ENCODE results near the gene HMX2.
"Not testable (repeated sequence)": the region's sequence is repeated elsewhere in the genome, so short reads cannot be mapped to it uniquely, and the experiment has no call there.

The HMX2 gene

DNA sequence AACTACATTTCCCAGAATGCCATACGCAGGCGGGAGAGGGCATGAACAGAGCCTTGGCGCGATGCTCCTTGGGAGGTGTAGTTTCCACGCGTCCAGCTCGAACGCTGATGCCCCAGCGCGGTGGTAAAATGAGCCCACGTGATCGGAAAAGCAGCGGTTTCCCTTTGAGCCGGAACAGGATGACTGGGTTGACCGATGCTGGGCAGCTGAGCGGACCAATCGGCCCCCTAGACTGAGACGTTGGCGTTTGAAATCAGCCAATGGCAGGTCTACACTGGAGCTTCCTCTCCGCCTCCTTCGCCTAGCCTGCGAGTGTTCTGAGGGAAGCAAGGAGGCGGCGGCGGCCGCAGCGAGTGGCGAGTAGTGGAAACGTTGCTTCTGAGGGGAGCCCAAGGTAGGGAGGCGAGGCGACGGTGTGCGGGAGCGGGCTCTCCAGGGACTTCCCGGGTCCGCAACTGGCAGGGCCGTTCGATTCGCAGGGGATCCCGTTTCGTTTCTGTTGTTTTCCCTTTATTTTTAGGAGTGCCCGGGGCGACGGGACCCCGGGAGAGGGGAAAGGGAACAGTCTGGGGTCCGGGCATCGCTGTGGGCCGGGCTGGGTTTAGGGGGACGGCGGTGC is 6.3 kb downstream of the HMX2 start, which contains the start of gene BUB3:
Gene BUB3 (plus strand): TSS at position 311 of the 619 bp plus-strand sequence. CDS start 516 bp downstream, outside the sequence.
- H3K4me3 Mint-ChIP-seq, result peak within 1 kb of the TSS; percentile 94
- H3K27ac Mint-ChIP-seq, result peak within 1 kb of the TSS; percentile 98
- H3K36me3 Mint-ChIP-seq (ENCODE audit: low read depth), result peaks cover 41% of the 10 kb centered on the region
- peaks cover 22% of the 10 kb centered on the region for H3K27me3 Mint-ChIP-seq
- H3K4me1 Mint-ChIP-seq (ENCODE audit: low read depth), result peaks cover 72% of the 10 kb centered on the region
- H3K9me3 Mint-ChIP-seq, result no peaks in the 10 kb centered on the region

- Mint-ChIP-seq H3K36me3 (ENCODE audit: low read depth) (peaks cover 48% of the 10 kb centered on the region), H3K4me3 (peak overlapping the region; percentile 94), H3K27ac (peak overlapping the region; percentile 98), H3K4me1 (ENCODE audit: low read depth) (peaks cover 77% of the 10 kb centered on the region), H3K27me3 (peaks cover 19% of the 10 kb centered on the region), H3K9me3 (no peaks in the 10 kb centered on the region)
These were observed 7.0 kb downstream of the HMX2 start for GRCh38 chr10:123154711-123155505.

- Mint-ChIP-seq H3K4me3 (peak overlapping the region; percentile 94), H3K4me1 (ENCODE audit: low read depth) (peaks cover 77% of the 10 kb centered on the region), H3K9me3 (no peaks in the 10 kb centered on the region), H3K36me3 (ENCODE audit: low read depth) (peaks cover 60% of the 10 kb centered on the region), H3K27ac (peak overlapping the region; percentile 11), H3K27me3 (peaks cover 9% of the 10 kb centered on the region)
These were observed 8.1 kb downstream of the HMX2 start for GRCh38 chr10:123156078-123156477.

GRCh38 chr10:123157210-123157609 is 9.3 kb downstream of the HMX2 start:
- Mint-ChIP-seq H3K4me1 (ENCODE audit: low read depth) (peaks cover 76% of the 10 kb centered on the region), H3K27me3 (peaks cover 8% of the 10 kb centered on the region), H3K9me3 (no peaks in the 10 kb centered on the region), H3K36me3 (ENCODE audit: low read depth) (peaks cover 70% of the 10 kb centered on the region), H3K27ac (no peak overlapping the region), H3K4me3 (peak overlapping the region; percentile 94)

- peak overlapping the region; percentile 94 for H3K4me3 Mint-ChIP-seq
- peaks cover 85% of the 10 kb centered on the region for H3K36me3 Mint-ChIP-seq (ENCODE audit: low read depth)
- H3K27me3 Mint-ChIP-seq, result no peaks in the 10 kb centered on the region
- H3K9me3 Mint-ChIP-seq, result no peaks in the 10 kb centered on the region
- H3K4me1 Mint-ChIP-seq (ENCODE audit: low read depth), result peaks cover 71% of the 10 kb centered on the region
- H3K27ac Mint-ChIP-seq, result peak overlapping the region; percentile 9
These were observed 10.7 kb downstream of the HMX2 start for GRCh38 chr10:123158682-123159081.

DNA sequence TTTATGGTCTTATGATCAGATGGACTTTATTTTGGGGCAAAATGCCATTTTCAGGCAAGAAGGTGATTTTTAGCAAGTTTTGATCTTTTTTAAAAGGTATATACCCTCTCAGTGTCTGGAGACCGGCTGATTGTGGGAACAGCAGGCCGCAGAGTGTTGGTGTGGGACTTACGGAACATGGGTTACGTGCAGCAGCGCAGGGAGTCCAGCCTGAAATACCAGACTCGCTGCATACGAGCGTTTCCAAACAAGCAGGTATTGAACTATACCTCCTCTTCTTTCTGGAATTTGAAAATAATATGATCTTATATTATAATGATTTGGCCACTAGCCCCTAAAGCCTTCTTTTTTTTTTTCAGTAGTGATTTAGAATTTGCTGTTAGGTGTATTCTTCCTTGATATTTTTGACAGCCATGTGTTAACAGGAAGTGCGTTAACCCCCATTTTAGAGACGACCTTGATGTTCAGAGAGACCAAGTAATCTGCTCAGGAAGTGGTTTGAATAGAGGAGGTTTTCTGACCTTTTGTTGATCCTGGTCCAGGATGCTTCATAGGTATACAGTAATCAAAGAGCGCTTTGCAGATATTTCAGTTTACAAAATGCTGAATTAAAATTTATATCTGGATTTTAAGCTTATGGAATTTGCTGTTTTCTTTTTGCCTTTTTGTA is 12.5 kb downstream of the HMX2 start:
- Mint-ChIP-seq H3K9me3 (no peaks in the 10 kb centered on the region), H3K27ac (peak overlapping the region; percentile 83), H3K36me3 (ENCODE audit: low read depth) (peaks cover 97% of the 10 kb centered on the region), H3K27me3 (no peaks in the 10 kb centered on the region), H3K4me1 (ENCODE audit: low read depth) (peaks cover 62% of the 10 kb centered on the region), H3K4me3 (peak overlapping the region; percentile 76)

- H3K27me3 Mint-ChIP-seq, result no peaks in the 10 kb centered on the region
- H3K4me1 Mint-ChIP-seq (ENCODE audit: low read depth), result peaks cover 31% of the 10 kb centered on the region
- H3K9me3 Mint-ChIP-seq, result no peaks in the 10 kb centered on the region
- H3K36me3 Mint-ChIP-seq (ENCODE audit: low read depth), result peaks cover 94% of the 10 kb centered on the region
- H3K27ac Mint-ChIP-seq, result no peak overlapping the region
- H3K4me3 Mint-ChIP-seq, result no peak overlapping the region
These were observed 16.4 kb downstream of the HMX2 start for GRCh38 chr10:123164319-123164718.

DNA sequence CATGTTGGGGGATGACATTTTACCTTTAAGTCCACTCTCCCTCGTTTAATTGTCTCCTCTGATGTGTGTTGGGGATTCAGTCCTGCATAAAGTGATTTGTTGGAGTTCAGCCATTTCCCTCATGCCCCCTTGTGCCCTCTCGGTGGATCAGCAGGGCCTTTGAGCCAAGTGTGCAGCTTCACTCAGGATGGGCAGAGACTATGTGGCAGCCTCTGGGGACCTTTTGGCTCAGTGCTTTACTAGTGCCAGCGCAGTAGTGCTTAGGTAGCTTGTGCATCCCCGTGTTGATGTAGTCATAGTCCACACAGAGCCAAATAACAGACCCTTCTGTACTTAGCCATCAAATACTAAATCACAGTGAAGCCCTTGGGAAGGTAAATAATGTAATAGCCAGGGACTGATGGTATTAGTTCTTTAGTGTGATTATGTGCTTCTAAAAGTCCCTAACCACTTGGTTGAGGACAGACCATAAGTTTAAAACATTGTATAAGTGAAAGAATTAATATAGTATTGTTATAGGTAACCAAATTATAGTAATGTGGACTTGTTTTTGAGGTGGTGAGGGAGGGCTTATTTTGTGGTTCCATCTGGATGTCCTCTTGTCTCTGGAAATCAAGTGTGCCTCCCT is 17.6 kb downstream of the HMX2 start:
- H3K36me3 Mint-ChIP-seq (ENCODE audit: low read depth), result peaks cover 94% of the 10 kb centered on the region
- no peaks in the 10 kb centered on the region for H3K27me3 Mint-ChIP-seq
- no peak overlapping the region for H3K27ac Mint-ChIP-seq
- no peaks in the 10 kb centered on the region for H3K9me3 Mint-ChIP-seq
- H3K4me1 Mint-ChIP-seq (ENCODE audit: low read depth), result peaks cover 18% of the 10 kb centered on the region
- no peak overlapping the region for H3K4me3 Mint-ChIP-seq

DNA sequence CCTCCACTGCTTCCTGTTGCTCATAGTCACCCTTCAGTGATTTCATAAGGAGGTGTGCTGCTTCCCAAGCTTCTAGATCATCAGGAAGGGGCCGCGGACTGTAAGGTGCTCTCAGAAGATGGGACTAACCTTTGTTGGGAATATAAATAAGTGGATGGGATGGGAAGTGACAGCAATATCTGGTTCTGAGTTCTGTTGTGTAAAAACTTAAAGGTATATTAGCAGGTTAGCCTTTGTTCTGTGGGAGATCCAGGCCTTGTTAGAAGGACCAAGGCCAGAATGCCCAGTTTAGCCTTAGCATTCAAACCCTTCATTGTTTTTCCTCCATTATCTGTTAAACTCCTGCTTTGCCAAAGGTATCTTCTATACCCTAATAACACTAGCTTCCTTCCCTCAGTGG is 18.7 kb downstream of the HMX2 start:
- Mint-ChIP-seq H3K4me1 (ENCODE audit: low read depth) (peaks cover 9% of the 10 kb centered on the region), H3K27ac (no peak overlapping the region), H3K36me3 (ENCODE audit: low read depth) (peaks cover 92% of the 10 kb centered on the region), H3K27me3 (no peaks in the 10 kb centered on the region), H3K4me3 (no peak overlapping the region), H3K9me3 (no peaks in the 10 kb centered on the region)

GRCh38 chr10:123170961-123171360 is 23.0 kb downstream of the HMX2 start:
- H3K9me3 Mint-ChIP-seq, result no peaks in the 10 kb centered on the region
- H3K27ac Mint-ChIP-seq, result no peak overlapping the region
- peaks cover 83% of the 10 kb centered on the region for H3K36me3 Mint-ChIP-seq (ENCODE audit: low read depth)
- H3K4me1 Mint-ChIP-seq (ENCODE audit: low read depth), result peaks cover 3% of the 10 kb centered on the region
- H3K27me3 Mint-ChIP-seq, result no peaks in the 10 kb centered on the region
- no peak overlapping the region for H3K4me3 Mint-ChIP-seq

GRCh38 chr10:123171616-123172015 is 23.7 kb downstream of the HMX2 start:
- not testable (repeated sequence) for H3K4me3 Mint-ChIP-seq; H3K4me1 Mint-ChIP-seq (ENCODE audit: low read depth); H3K27ac Mint-ChIP-seq; H3K27me3 Mint-ChIP-seq; H3K9me3 Mint-ChIP-seq
- peaks cover 84% of the 10 kb centered on the region for H3K36me3 Mint-ChIP-seq (ENCODE audit: low read depth)

GRCh38 chr10:123175389-123176387 is 27.8 kb downstream of the HMX2 start:
- no peak overlapping the region for H3K4me3 Mint-ChIP-seq
- no peaks in the 10 kb centered on the region for H3K4me1 Mint-ChIP-seq (ENCODE audit: low read depth)
- peaks cover 75% of the 10 kb centered on the region for H3K36me3 Mint-ChIP-seq (ENCODE audit: low read depth)
- no peak overlapping the region for H3K27ac Mint-ChIP-seq
- peaks cover 3% of the 10 kb centered on the region for H3K9me3 Mint-ChIP-seq
- no peaks in the 10 kb centered on the region for H3K27me3 Mint-ChIP-seq

- not testable (repeated sequence) for H3K9me3 Mint-ChIP-seq; H3K27ac Mint-ChIP-seq; H3K27me3 Mint-ChIP-seq; H3K4me3 Mint-ChIP-seq; H3K4me1 Mint-ChIP-seq (ENCODE audit: low read depth)
- H3K36me3 Mint-ChIP-seq (ENCODE audit: low read depth), result peaks cover 63% of the 10 kb centered on the region
These were observed 30.5 kb downstream of the HMX2 start for GRCh38 chr10:123178390-123178789.

Measured in stimulated activated naive CD8-positive, alpha-beta T cell treated with anti-CD3 and anti-CD28 coated beads, Interleukin-15, Interleukin-2, amounts not matched to agents 100 ng/mL and 50 ng/mL, for 24 hours (primary cell).